ENCODE results near the gene ZNF724.

DNA sequence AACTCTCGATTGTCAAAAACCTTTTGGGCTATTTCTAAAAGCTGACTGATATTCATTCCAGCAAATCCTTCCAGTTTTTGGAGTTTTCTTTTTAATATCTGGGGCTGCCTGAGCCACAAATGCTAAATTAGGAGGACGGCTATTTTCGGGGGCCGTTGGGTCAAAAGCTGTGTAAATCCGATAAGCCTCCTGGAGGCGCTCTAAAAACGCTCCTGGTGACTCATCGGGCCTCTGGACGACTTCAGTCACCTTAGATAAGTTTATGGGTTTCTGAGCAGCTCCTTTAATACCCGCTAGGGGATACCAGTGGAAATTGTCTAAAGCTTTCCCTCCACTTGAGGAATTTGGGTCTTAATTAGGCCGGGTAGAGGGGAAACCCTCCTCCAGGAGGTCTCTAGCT lies 66.9 kb downstream of the ZNF724 start:
- no peak for TF ChIP-seq POLR2AphosphoS5 (IDR thresholded peaks at IDR 0.05)
- TF ChIP-seq, protein P1, sequence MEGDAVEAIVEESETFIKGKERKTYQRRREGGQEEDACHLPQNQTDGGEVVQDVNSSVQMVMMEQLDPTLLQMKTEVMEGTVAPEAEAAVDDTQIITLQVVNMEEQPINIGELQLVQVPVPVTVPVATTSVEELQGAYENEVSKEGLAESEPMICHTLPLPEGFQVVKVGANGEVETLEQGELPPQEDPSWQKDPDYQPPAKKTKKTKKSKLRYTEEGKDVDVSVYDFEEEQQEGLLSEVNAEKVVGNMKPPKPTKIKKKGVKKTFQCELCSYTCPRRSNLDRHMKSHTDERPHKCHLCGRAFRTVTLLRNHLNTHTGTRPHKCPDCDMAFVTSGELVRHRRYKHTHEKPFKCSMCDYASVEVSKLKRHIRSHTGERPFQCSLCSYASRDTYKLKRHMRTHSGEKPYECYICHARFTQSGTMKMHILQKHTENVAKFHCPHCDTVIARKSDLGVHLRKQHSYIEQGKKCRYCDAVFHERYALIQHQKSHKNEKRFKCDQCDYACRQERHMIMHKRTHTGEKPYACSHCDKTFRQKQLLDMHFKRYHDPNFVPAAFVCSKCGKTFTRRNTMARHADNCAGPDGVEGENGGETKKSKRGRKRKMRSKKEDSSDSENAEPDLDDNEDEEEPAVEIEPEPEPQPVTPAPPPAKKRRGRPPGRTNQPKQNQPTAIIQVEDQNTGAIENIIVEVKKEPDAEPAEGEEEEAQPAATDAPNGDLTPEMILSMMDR (IDR thresholded peaks at IDR 0.05), result no peak
- no peak for TF ChIP-seq POLR2A (IDR thresholded peaks at IDR 0.05)

All from prostate gland (tissue), 2 donors.